Endothelial cell of umbilical vein (primary cell): ENCODE results near the gene MUL1. TPM values are rescaled to one million over a fixed set of nuclear protein-coding genes. Genes with fewer than 3 reads are reported as not detected.

Experiments
- BruUV-seq: library from RNA; stranded (reverse); fragments of 400-500 nt; replicated peaks from 2 replicates; lab custom pipeline; 2021; lab: Mats Ljungman, UMichigan
- CTCF ChIA-PET: fragments of 300-600, 350-600 bp; sonication (Branson Sonifier 250); formaldehyde crosslinking; loops from one replicate; lab custom pipeline; 2021; ENCODE audit warnings: antibody characterized with exemption, inconsistent platforms; lab: Charles Lee
- POLR2A ChIA-PET: fragments of 300-600, 350-600 bp; sonication (Branson Sonifier 250); formaldehyde crosslinking; loops from one replicate; lab custom pipeline; 2021; ENCODE audit warnings: antibody characterized with exemption, inconsistent platforms; lab: Charles Lee
- DNase-seq: peaks from one replicate; pipeline ENCODE4 v3.0.0-alpha.2; 2011; ENCODE audit warnings: low read depth, low spot score
- FAIRE-seq: peaks from 2 replicates; lab custom pipeline; 2011; peaks lifted over from hg19 to GRCh38; lab: Jason Lieb, UNC
- H2AFZ ChIP-seq: 2 replicates; pipeline ENCODE4 v1.6.0; 2012; ENCODE audit warnings: low read depth, low read length, control low read depth, inconsistent platforms
- H3K27ac ChIP-seq: 2 replicates; pipeline ENCODE4 v1.5.1; 2011; ENCODE audit warnings: low read depth, mild to moderate bottlenecking, control low read depth, low read length, moderate library complexity; ENCODE audit not compliant: insufficient read depth
- H3K27me3 ChIP-seq, 2 experiments: 2 replicates each; pipeline versions ENCODE4 v1.6.0 to v1.6.1; 2011; ENCODE audit warnings: low read length in 2 of 2, mixed read lengths in 1 of 2; ENCODE audit not compliant: control insufficient read depth in 2 of 2, insufficient read depth in 2 of 2
- H3K36me3 ChIP-seq, 2 experiments: 2 replicates in 1 of 2; 3 replicates in 1 of 2; pipeline ENCODE4 v1.5.1; 2011; ENCODE audit warnings: low read length in 2 of 2, mild to moderate bottlenecking in 1 of 2, moderate library complexity in 1 of 2; ENCODE audit not compliant: control insufficient read depth in 2 of 2, insufficient read depth in 2 of 2; ENCODE audit errors: extremely low read depth in 1 of 2
- H3K4me1 ChIP-seq: 3 replicates; pipeline ENCODE4 v1.5.1; 2011; ENCODE audit warnings: mild to moderate bottlenecking, low read length; ENCODE audit not compliant: control insufficient read depth, insufficient read depth; ENCODE audit errors: extremely low read depth
- H3K4me2 ChIP-seq: 2 replicates; pipeline ENCODE4 v1.6.1; 2011; ENCODE audit warnings: low read length, control low read depth, mixed read lengths; ENCODE audit not compliant: insufficient read depth
- H3K4me3 ChIP-seq, 3 experiments: fragments of 200-600 bp in 1 of 3; sonication (generic), shearing (Covaris generic) in 1 of 3; replicated peaks in 1 of 3; 2 replicates each; pipeline ENCODE4 v1.5.1; 2011 to 2016; ENCODE audit warnings: control low read depth in 3 of 3, low read length in 3 of 3, mild to moderate bottlenecking in 2 of 3, inconsistent platforms in 1 of 3, low read depth in 1 of 3, moderate library complexity in 1 of 3; ENCODE audit not compliant: insufficient read depth in 1 of 3
- H3K79me2 ChIP-seq: 2 replicates; pipeline ENCODE4 v1.6.0; 2012; ENCODE audit warnings: low read length, inconsistent platforms; ENCODE audit not compliant: control insufficient read depth, insufficient read depth
- H3K9ac ChIP-seq: replicated peaks from 2 replicates; pipeline ENCODE3; 2011; ENCODE audit warnings: low read length, control low read depth; ENCODE audit not compliant: insufficient read depth; ENCODE audit errors: extremely low read depth
- H3K9me1 ChIP-seq: replicated peaks from 3 replicates; pipeline ENCODE4 v1.6.0; 2011; ENCODE audit warnings: mild to moderate bottlenecking, low read length; ENCODE audit not compliant: control insufficient read depth, insufficient read depth; ENCODE audit errors: extremely low read depth
- H3K9me3 ChIP-seq: replicated peaks from 2 replicates; pipeline ENCODE4 v1.5.1; 2012; ENCODE audit warnings: low read length, inconsistent platforms; ENCODE audit not compliant: control insufficient read depth, insufficient read depth
- H4K20me1 ChIP-seq: replicated peaks from 2 replicates; pipeline ENCODE3; 2011; ENCODE audit warnings: mild to moderate bottlenecking, low read length; ENCODE audit not compliant: control insufficient read depth, insufficient read depth; ENCODE audit errors: extremely low read depth
- CTCF ChIP-seq, 2 donors: IDR thresholded peaks; 1 replicate in 1 of 2; 2 replicates in 1 of 2; pipeline ENCODE4 v1.5.1; 2011; ENCODE audit warnings: low read length in 2 of 2, mild to moderate bottlenecking in 2 of 2, moderate library complexity in 2 of 2, control low read depth in 1 of 2, inconsistent platforms in 1 of 2, low read depth in 1 of 2; ENCODE audit not compliant: insufficient read depth in 1 of 2; ENCODE audit errors: extremely low read depth in 1 of 2
- EZH2 ChIP-seq: IDR thresholded peaks from 2 replicates; pipeline ENCODE4 v1.6.1; 2012; ENCODE audit warnings: borderline replicate concordance, low read depth, mild to moderate bottlenecking, moderate library complexity, low read length, inconsistent platforms; ENCODE audit not compliant: severe bottlenecking
- FOS ChIP-seq: IDR thresholded peaks from 2 replicates; pipeline ENCODE4 v1.6.1; 2011; ENCODE audit warnings: mild to moderate bottlenecking, low read length, moderate library complexity, borderline replicate concordance; ENCODE audit not compliant: insufficient read depth
- GATA2 ChIP-seq: IDR thresholded peaks from 2 replicates; pipeline ENCODE4 v1.7.0; 2011; ENCODE audit warnings: low read depth, mild to moderate bottlenecking, moderate library complexity, mixed read lengths, low read length; ENCODE audit not compliant: insufficient read length, insufficient read depth
- JUN ChIP-seq: IDR thresholded peaks from 2 replicates; pipeline ENCODE4 v1.6.1; 2011; ENCODE audit warnings: borderline replicate concordance, low read depth; ENCODE audit not compliant: insufficient read length, insufficient read depth
- MAX ChIP-seq: IDR thresholded peaks from 2 replicates; pipeline ENCODE4 v1.6.1; 2011; ENCODE audit not compliant: insufficient read depth, insufficient read length
- MYC ChIP-seq: IDR thresholded peaks from one replicate; pipeline ENCODE4 v1.6.1; 2011; ENCODE audit warnings: mild to moderate bottlenecking, low read depth, low read length
- POLR2A ChIP-seq: IDR thresholded peaks from 2 replicates; pipeline ENCODE4 v1.6.1; 2012; ENCODE audit warnings: low read depth, mild to moderate bottlenecking, control low read depth, low read length
- POLR2AphosphoS5 ChIP-seq: IDR thresholded peaks from 2 replicates; pipeline ENCODE4 v1.6.1; 2012; ENCODE audit warnings: low read depth, mild to moderate bottlenecking, control low read depth, low read length, moderate library complexity; ENCODE audit not compliant: insufficient read depth
- dilution Hi-C: fragments of 300-500 bp; cut with MboI; formaldehyde crosslinking; loops from one replicate; pipeline ENCODE4 v1.15.0; 2019; ENCODE audit warnings: low sequenced_read_pairs; ENCODE audit not compliant: extremely low pct_ligation_motif_present
- intact Hi-C: fragments of 100-400 bp; cut with micrococcal nuclease; formaldehyde crosslinking; loops from one replicate; pipeline ENCODE4 v1.10.0; 2022
- polyA plus RNA-seq, 4 experiments: library from polyadenylated mRNA; depleted of rRNA in 3 of 4; stranded (reverse) in 3 of 4; unstranded in 1 of 4; fragments of >200 nt; gene quantifications; 2 replicates each; pipeline versions ENCODE4 v1.2.1 to v1.2.3, GENCODE V29; 2011 to 2012; ENCODE audit warnings: missing spikeins in 1 of 4
- total RNA-seq: library from RNA; stranded (reverse); gene quantifications from 2 replicates; pipeline ENCODE4 v1.2.3, GENCODE V29; 2021

The MUL1 gene
- total and polyA plus RNA-seq, 2 donors (not counting 3 experiments of a cell fraction or from before 2014, with no cell fraction given), result 28.3 to 29.5 TPM

GRCh38 chr1:20499718-20500117 lies 8.2 kb downstream of the MUL1 start:
- ChIA-PET POLR2A (no interaction called here), CTCF (no interaction called here)
- Histone ChIP-seq H3K79me2 (peaks cover 8% of the 10 kb centered on the region), H3K9me1 (no peaks in the 10 kb centered on the region), H3K9ac (no peak overlapping the region), H2AFZ (no peak overlapping the region), H3K27ac (no peak overlapping the region), H3K4me2 (no peak overlapping the region), H3K4me1 (peaks cover 16% of the 10 kb centered on the region), H3K9me3 (no peaks in the 10 kb centered on the region), H3K4me3 (no peak overlapping the region), H4K20me1 (no peaks in the 10 kb centered on the region), H3K27me3 (no peaks in the 10 kb centered on the region), H3K36me3 (peaks cover 0 to 26% of the 10 kb centered on the region in 2 experiments)
- intact Hi-C loops, result loop anchor here (10.0 kb wide), 1 partner anchor 615 kb away; the partner anchor contains the start of gene OTUD3
- TF ChIP-seq EZH2 (no peak), POLR2AphosphoS5 (no peak), POLR2A (no peak), GATA2 (no peak), MYC (no peak)
- BruUV-seq, result no TSS peak
- dilution Hi-C loops, result no loop called here
- no peak for FAIRE-seq
- no peak for DNase-seq

GRCh38 chr1:20499105-20499504 lies 8.8 kb downstream of the MUL1 start:
- dilution Hi-C loops (no loop called here), intact Hi-C loops (loop anchor here (10.0 kb wide), 1 partner anchor 614 kb away; the partner anchor contains the start of gene OTUD3)
- FAIRE-seq, result no peak
- Histone ChIP-seq H3K36me3 (peaks cover 0 to 26% of the 10 kb centered on the region in 2 experiments), H4K20me1 (no peaks in the 10 kb centered on the region), H2AFZ (no peak overlapping the region), H3K79me2 (peaks cover 2% of the 10 kb centered on the region), H3K4me3 (no peak overlapping the region), H3K4me1 (peaks cover 20% of the 10 kb centered on the region), H3K9me1 (no peaks in the 10 kb centered on the region), H3K27me3 (no peaks in the 10 kb centered on the region), H3K27ac (no peak overlapping the region), H3K9ac (no peak overlapping the region), H3K4me2 (no peak overlapping the region), H3K9me3 (no peaks in the 10 kb centered on the region)
- TF ChIP-seq POLR2A (no peak), MAX (no peak), POLR2AphosphoS5 (no peak), JUN (no peak), CTCF (IDR thresholded peaks at IDR 0.05; ENCODE audit: extremely low read depth in 1 of 2, insufficient read depth in 1 of 2, low read depth in 1 of 2, low read length in 2 of 2) (no peak), EZH2 (no peak), FOS (no peak), GATA2 (no peak), MYC (no peak)
- POLR2A ChIA-PET, result no interaction called here
- CTCF ChIA-PET, result no interaction called here
- no TSS peak for BruUV-seq
- DNase-seq, result no peak
